NCI-H2107 (cell line): Measurements from ENCODE around the gene CPSF4L.
A peak's percentile ranks its signal among the peaks of the same experiment; 100 is the strongest.
"Not testable (repeated sequence)": the region's sequence is repeated elsewhere in the genome, so short reads cannot be mapped to it uniquely, and the experiment has no call there.

Experiments used
- DNase-seq: peaks from one replicate; lab custom pipeline; 2025; lab: John Stamatoyannopoulos, UW

Gene CPSF4L, protein sequence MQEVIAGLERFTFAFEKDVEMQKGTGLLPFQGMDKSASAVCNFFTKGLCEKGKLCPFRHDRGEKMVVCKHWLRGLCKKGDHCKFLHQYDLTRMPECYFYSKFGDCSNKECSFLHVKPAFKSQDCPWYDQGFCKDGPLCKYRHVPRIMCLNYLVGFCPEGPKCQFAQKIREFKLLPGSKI

DNA sequence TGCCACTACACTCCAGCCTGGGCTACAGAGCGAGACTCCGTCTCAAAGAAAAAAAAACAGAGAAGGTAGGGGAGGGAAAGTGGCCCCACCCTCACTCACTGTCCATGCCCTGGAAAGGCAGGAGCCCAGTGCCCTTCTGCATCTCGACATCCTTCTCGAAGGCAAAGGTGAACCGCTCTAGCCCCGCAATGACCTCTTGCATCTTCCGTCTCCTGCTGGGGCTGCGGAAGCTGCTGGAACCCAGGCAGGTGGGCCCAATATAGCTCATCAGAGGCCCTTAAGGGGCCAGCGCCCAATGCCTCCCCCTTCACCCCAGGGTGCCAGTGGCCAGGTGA lies at the start of gene CPSF4L:
CPSF4L (minus strand) TSS at position 264 of the 335 bp plus-strand sequence; CDS start at position 202, 62 bp downstream.
- DNase-seq, result no peak

DNA sequence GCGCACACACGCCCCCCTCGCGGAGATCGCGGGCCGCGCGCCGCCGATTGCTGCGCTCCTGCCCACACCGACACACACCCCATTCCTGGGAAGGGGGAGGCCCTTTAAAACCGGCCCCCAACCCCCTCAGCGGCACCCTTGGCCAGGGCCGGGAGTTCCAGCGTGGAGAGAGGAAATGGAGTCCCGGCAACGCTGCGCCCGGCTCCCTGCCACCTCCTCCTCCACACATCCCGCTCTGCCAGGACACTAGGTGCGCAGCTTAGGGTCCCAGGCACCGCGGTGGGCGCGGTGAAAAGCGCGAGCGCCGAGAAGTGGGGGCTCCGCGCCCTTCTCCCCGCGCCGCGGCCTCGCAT lies 49.7 kb upstream of the CPSF4L start:
- no peak for DNase-seq

DNA sequence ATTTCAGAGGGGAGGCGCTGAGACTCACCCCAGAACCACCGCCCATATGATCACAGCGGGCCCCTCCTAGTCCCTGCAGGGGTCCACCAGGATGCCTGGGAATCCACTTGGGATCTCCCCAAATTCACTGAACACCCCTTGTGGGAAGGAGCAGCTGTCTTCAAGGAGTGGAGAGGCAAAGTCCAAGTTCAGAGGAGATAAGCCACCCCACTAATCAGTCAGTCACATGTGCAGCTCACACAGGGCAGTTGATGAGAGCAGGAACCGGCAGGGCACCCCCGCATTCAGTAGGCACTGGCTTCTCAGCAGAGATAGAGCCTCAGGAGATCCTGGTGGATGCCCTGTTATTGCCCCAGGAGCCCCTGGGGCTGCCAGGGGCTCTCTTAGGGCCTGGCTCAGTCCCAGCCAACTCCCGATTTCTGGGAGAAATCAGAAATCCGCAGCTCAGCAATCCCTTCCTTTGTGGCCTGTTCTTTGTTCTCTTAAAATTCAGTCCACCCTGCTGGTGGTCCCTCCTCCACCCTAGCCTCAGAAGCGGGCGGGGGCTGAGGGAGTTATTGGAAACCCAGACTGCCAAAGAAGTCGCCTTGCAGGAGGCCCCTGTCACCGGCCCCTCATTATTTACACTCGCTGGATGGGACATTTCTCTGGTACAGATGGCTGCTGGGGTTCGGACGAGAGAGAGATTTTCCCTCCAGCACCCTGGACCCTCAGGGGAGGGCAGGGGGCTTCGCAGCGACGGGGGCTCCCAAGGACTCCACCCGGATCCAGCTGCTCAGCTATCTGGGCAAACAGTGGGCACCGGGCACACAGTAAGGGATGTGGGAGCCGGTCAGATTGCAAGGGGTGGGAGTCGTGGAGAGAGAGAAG lies 48.3 kb upstream of the CPSF4L start:
- DNase-seq, result no peak

DNA sequence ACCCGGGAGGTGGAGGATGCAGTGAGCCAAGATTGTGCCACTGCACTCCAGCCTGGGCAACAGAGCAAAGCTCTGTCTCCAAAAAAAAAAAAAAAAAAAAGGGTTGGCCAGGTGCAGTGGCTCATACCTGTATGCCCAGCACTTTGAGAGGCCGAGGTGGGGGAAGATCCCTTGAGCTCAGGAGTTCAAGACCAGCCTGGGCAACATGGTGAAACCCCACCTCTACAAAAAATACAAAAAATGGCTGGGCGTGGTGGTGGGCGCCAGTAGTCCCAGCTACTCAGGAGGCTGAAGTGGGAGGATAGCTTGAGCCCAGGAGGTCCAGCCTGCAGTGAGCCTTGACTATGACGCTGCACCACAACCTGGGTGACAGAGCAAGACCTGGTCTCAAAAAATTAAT lies 47.3 kb upstream of the CPSF4L start:
- not testable (repeated sequence) for DNase-seq

DNA sequence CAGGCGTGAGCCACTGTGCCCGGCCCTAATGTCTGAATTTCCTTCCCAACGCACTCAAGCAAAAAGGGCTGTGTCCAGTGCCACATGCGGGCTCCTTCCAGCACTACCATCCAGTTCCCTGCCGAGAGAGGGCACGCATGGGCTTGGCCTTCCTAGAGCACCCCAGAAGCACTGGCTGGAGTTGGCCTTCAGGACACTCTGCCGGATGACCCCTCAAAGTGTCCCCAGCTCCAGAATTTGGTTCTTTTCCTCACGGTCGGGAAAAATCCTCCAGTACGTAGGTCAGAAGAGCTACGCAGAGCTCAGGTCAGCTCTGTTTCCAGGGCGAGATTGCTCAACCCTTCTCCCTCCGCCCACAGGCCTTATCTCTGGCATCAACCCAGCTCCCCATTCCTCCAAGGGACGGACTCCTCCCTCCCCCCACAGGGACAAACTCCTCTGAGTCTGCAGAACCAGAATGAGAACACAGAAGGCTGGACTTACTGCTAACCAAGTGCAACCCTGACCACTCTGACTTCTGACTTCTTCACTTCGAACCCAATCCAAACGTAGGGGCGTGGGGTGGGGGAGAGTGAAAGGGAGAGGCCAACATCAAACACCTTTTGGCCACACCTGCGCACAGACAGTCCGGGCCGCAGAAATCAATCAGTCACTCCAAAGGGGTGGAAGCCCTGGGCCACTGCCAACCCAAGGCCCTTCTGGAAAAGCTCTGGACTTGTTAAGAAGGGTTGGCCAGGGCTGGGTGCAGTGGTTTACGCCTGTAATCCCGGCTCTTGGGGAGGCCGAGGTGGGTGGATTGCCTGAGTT lies 46.5 kb upstream of the CPSF4L start:
- DNase-seq, result no peak

DNA sequence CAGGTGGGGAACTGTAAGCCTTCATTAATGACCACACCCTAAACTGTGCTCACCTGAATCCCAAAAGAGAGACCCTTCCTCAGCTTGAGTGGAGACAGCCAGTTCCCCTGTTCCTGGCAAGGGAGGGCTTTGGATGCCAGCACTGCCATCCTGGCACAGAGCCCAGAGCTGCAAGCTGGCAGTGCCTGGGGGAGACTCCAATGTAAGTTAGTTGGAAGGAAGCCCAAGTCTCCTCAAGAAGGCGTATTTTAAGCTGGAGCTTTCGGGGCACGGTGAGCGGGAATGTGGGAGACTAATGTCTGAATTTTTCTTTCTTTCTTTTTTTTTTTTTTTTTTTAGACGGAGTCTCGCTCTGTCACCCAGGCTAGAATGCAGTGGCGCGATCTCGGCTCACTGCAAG lies 45.5 kb upstream of the CPSF4L start:
- no peak for DNase-seq

DNA sequence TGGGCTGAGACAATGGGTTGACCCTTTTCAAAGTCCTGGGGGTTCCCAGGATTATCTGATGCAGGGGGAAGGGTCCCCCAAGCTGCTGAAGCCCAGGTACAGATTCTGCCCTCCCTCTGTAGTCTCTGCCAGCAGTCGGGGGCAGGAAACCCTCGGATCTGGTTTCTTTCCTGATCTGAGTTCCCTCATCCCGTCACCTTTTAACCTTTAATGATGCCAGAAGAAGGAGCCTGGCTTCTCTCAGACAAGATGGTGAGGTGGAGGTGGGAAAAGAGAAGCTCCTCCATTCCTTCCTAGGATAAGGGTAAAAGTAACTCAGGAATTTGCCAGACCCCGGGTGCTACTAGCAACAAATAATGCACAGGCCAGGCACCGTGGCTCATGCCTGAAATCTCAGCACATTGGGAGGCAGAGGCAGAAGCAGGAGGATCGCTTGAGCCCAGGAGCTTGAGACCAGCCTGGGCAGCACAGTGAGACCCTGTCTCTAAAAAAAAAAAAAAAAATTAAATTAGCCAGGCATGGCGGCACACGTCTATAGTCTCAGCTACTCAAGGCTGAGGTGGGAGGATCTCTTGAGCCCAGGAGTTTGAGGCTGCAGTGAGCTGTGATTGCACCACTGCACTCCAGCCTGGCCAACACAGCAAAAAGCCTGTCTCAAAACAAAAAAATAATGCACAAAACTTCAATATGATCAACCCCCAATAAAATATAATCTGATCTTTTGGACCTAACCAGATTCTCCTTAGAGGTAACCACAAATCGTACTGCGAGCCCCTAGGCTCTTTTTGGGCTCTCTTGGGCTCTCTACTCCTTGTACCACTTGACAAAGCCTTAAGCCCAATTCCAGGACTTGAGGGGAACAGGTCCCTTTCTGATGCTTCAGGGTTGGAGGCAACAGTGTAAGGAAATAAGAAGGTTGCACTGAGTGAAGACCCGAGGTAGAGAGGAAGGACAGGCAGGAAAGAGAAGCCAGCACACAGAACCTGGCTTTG lies 44.5 kb upstream of the CPSF4L start:
- DNase-seq, result no peak

DNA sequence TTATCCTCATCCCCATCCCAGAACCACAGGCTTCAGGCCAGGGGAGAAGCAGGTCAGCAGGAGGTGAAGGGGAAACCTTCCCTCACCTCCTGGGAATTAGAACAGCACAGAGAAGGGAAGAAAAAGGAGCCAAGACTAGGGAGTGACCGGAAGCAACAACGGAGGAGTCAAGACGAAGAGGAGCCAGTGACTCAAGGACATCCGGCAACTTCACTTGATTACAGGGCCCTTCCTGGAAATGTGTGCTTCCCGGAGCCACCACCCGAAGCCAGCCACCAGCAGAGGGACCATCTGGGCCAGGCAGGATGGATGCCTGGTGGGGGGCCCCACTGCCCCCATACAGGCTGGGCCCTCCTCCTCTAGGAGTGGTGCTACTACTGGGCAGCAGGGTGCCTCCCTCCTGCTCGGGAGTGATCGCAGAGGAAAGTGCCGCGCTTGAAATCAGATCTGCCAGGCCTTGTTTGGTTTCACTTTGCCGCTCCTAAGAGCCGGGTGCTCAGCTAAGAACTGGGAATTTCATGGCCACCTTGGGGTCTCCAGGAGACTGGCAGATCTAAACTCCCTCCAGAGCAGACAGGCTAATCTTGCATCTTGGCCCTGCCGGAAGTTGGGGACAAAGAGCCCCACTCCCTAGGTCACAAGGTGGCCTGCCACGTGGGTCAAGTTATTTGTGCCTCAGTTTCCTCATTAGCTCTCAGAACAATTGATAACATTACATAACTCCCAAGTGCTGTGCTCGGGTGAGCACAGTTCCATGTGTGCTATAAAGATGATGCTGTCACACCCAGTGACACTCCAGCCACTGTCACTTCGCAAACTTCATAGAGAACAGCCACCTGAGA lies 43.5 kb upstream of the CPSF4L start:
- DNase-seq, result peak; percentile 38

DNA sequence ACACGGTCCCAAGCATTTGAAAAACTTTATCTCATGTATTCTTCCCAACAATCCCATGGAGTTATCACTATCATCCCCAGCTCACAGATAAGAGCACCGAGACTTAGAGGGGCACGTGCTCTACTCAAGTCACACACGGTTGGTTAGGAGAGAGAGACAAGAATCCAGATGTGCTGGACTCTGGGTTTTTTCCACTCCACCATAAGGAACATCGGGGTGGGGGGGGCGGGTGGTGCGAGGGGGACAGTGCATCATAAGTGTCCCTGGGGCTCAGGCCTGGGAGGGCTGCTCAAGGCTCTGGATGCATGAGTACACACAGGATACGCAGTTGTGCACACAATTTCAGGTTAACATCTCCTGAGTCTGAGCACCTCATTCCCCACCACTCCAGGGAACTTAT lies 42.8 kb upstream of the CPSF4L start:
- no peak for DNase-seq

DNA sequence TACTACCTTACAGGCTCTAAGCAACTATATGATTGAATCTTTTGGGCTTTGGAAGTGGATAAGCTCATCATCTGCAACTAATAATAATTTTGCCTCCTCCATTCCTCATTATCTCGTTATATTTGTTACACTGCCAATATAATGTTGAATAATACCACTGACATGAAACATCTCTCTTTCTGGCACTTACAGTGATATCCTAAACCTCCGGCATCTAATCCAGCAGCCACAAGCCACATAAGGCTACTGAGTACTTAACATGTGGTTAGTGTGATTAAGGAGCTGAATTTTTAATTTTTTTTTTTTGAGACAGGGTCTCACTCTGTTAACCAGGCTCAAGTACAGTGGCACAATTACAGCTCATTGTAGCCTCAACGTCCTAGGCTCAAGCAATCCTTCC lies 40.5 kb upstream of the CPSF4L start:
- no peak for DNase-seq

DNA sequence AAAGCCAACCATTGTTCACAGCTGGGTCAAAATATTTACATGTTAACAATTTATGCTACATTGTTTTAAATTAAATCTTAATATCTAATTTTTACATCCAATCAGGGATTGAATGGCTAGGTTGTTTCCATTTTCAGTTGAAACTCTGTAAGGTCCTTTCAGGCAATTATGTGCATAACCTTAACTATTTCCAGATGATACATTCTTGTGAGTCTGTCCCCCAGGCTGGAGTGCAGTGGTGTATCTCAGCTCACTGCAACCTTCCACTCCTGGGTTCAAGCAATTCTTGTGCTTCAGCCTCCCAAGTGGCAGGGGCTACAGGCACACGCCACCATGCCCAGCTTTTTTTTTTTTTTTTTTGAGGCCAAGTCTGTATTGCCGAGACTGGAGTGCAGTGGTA lies 39.7 kb upstream of the CPSF4L start:
- DNase-seq, result no peak

DNA sequence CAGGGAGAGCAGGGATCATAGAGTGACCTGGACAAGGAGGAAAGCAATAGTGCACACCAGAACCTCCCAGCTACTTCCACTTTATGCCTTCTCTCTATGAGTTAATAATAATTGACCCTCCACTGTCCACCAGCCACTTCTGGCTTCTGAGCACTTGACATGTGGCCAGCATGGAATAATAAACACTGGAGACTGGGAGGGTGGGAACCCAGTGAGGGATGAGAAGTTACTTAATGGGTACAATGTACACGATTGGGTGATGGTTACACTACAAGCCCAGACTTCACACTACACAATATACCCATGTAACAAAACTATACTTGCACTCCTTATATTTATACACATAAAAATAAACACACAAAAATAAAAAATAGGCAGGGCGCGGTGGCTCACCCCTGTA lies 38.7 kb upstream of the CPSF4L start:
- no peak for DNase-seq

DNA sequence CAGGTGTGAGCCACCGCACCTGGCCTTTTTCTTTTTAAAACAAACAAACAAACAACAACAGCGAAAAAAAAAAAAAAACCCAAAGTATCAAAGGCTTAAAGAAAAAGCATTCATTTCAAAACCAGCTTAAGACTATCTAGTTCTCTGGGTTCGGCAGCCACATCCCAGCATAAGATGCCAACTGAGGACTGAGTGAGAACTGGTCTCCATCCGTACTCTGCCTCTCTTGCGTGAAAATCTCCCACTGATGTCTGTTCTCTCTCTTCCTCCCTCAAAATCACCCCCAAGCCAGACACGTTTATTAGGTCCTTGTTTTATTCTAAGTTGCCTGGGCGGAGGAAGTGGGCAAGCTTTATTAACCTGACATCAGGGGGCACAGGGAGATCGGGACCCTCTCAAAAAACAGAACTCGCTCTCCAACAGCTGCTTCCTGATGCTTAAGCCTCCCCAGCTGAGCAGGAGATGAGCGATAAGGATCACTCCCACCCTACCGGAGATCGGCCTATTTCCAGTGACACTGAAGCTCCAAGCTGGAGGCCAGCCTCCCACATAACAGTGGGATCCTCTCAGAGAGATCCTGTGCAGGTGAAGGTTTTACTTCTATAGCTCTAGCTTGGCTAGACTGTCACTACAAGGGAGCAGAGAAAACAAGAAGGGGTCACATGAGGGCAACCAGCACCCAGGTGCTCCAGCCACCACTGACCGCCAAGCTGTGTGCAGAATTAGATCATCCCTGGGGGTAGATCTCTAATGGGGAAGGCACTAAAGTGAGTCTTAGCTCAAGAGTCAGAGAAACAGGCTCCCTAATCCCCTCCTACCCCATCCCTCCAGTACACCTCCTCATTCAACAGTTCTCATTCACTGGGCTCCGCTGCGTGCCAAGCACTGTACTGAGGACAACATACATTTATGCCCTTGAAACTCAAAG lies 36.5 kb upstream of the CPSF4L start:
- DNase-seq, result no peak

DNA sequence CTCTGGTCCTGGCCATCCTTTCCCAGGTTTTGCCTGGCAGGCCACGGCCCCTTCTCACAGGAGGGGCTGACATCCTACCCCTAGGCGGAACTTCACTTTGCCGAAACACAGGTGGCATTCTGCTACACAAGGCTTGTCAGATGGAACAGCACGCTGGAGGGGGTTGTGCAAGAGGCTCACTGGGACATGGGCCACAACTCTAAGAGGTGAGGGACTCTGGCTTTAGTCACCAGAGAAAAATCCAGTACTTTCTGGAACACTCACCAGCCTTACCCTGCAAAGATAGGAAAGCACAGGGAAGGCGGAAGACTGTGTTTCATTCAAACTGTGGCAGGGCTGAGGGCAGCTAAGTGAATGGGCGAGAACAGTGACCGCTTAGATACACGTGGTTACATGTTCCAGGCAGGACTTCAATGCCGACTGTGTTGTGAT lies 31.8 kb upstream of the CPSF4L start:
- no peak for DNase-seq

DNA sequence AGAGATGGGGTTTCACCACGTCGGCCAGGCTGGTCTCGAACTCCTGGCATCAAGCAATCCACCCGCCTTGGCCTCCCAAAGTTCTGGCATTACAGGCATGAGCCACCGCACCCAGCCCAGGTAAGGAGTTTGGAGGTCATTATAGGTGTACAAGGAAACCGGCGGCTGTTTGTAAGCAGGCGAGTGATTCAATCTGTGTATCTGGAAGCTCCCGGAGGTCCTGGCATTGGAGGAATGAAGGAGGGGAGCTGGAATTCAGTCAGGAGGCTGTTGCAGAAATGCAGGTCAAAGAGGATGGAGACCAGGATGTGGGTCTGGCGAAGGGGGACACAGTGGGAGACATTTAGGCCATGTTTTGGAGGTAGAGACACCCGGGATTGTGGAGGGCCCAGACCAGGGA lies 31.4 kb upstream of the CPSF4L start:
- no peak for DNase-seq

DNA sequence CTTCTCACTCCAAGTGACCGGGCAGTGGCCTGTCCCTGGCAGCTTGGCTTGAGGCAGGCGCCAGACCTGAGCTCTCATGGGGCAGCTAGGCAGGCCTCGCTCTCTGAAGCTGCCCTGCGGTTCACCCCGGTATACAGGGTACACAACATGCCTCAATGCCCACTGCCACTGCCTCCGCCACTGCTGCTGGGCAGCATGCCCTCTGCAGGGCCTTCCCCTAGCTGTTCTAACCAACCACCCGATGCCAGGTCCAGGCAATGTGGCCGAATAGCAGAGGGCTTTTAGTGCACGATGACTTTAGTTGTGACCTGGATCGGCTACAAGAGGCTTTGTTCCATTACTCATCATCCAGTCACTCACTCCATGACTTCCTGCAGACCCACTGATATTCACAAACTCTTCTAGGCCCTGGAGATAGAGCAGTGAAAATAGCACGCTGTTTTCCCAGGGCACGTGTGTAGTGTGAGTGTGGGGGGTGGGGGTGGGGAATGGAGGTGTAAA lies 30.4 kb upstream of the CPSF4L start:
- no peak for DNase-seq

DNA sequence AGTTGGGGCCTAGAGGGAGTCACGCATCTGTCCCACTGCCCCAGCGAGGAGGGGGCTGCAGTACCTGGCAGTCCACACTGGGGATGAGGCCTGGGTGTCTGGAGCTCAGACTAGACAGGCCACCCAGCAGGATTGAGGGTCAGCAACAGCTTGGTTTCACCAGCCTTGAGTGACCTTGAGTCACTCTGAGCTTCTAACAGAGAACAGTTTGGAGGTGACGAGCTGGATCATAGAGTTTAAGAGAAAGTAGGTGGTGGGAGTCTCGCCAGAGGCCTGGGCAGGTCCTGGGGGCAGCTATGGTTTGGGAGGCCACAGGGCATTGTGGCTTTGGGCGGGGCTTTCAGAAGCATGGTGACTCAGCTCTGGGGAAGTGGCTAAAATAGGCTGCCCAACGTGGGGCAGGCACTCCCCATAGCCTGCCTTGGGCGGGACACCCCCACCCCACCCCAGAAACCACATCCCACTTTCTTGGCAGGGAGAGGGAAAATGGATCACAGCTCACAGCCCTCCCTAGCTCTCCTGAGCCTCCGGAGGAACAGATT lies 29.7 kb upstream of the CPSF4L start:
- DNase-seq, result no peak

DNA sequence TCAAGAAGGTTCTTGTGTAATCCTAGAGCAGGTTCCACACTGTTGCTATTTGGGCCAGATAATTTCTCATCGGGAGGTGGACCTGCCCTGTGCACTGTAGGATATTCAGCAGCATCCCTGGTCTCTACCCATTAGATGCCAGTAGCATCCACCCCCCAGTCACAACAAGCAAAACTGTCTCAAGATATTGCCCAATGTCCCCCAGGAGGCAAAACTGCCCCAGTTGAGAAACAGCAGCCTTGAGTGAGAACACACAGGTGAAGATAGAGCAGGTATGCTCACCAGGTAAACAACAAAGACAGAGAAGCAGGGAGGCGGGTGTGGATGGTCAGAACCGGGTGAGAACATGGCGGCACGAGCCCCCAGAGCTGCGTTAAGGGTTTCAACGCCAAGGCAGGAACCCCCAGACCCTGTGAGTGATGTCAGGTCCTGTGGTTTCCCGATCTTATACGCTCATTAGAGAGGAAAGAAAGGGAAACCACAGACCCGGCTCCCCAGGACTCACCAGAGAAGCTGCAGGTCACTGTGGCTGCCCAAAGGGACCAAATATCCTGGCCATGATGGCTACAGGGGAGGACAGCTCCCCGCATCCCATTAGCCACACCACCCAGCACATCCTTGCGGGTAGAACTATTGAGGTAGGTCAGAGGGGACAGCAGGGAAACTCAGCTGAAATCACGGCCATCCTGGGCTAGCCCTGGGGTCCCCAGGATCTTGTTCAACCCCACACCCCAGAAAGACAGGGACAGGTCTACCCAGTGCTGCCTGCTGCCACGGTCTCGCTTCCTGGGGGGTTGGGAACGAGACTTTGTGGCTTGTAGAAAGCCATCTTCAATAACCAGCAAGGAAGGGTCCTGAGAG lies 28.9 kb upstream of the CPSF4L start:
- DNase-seq, result no peak
